Keratinocyte (primary cell): ENCODE data around the gene CLPTM1L. TPM values are rescaled to one million over a fixed set of nuclear protein-coding genes. Genes with fewer than 3 reads are reported as not detected.

Source experiments
- DNase-seq: peaks from one replicate; pipeline ENCODE4 v3.0.0-alpha.2; 2011; ENCODE audit warnings: low read depth, missing footprints, low spot score
- FAIRE-seq: peaks from 2 replicates; lab custom pipeline; 2011; peaks lifted over from hg19 to GRCh38; lab: Jason Lieb, UNC
- H2AFZ ChIP-seq: 2 replicates; pipeline ENCODE4 v1.6.0; 2012; ENCODE audit warnings: low read length, control low read depth, inconsistent platforms; ENCODE audit not compliant: control insufficient read depth
- H3K27ac ChIP-seq: 2 replicates; pipeline ENCODE4 v1.5.1; 2011; ENCODE audit warnings: low read length; ENCODE audit not compliant: control insufficient read depth, insufficient read depth
- H3K27me3 ChIP-seq: 3 replicates; pipeline ENCODE4 v1.6.0; 2011; ENCODE audit warnings: low read length; ENCODE audit not compliant: control insufficient read depth, insufficient read depth; ENCODE audit errors: extremely low read depth
- H3K36me3 ChIP-seq, 2 experiments: 2 replicates in 1 of 2; 3 replicates in 1 of 2; pipeline ENCODE4 v1.5.1; 2011; ENCODE audit warnings: low read length in 2 of 2, mild to moderate bottlenecking in 1 of 2; ENCODE audit not compliant: control insufficient read depth in 2 of 2, insufficient read depth in 2 of 2; ENCODE audit errors: extremely low read depth in 1 of 2
- H3K4me1 ChIP-seq: 3 replicates; pipeline ENCODE4 v1.5.1; 2011; ENCODE audit warnings: low read length; ENCODE audit not compliant: control insufficient read depth, insufficient read depth; ENCODE audit errors: extremely low read depth
- H3K4me2 ChIP-seq: 3 replicates; pipeline ENCODE4 v1.6.0; 2011; ENCODE audit warnings: low read depth, low read length; ENCODE audit not compliant: control insufficient read depth, insufficient read depth; ENCODE audit errors: extremely low read depth
- H3K4me3 ChIP-seq, 3 experiments: fragments of 200-600 bp in 1 of 3; sonication (generic) in 1 of 3; 2 replicates in 2 of 3; 3 replicates in 1 of 3; pipeline ENCODE4 v1.5.1; 2011 to 2016; ENCODE audit warnings: low read length in 3 of 3, mild to moderate bottlenecking in 3 of 3, control low read depth in 2 of 3, inconsistent platforms in 1 of 3, low read depth in 1 of 3, mixed read lengths in 1 of 3, mixed run types in 1 of 3, moderate library complexity in 1 of 3; ENCODE audit not compliant: control insufficient read depth in 2 of 3, insufficient read depth in 2 of 3; ENCODE audit errors: extremely low read depth in 1 of 3
- H3K79me2 ChIP-seq: 2 replicates; pipeline ENCODE4 v1.6.0; 2012; ENCODE audit warnings: low read length; ENCODE audit not compliant: control insufficient read depth, insufficient read depth
- H3K9ac ChIP-seq: 3 replicates; pipeline ENCODE4 v1.6.0; 2011; ENCODE audit warnings: low read length; ENCODE audit not compliant: control insufficient read depth, insufficient read depth; ENCODE audit errors: extremely low read depth
- H3K9me1 ChIP-seq: 3 replicates; pipeline ENCODE4 v1.6.0; 2011; ENCODE audit warnings: low read length; ENCODE audit not compliant: control insufficient read depth, insufficient read depth; ENCODE audit errors: extremely low read depth
- H3K9me3 ChIP-seq: 2 replicates; pipeline ENCODE4 v1.5.1; 2012; ENCODE audit warnings: low read depth, low read length; ENCODE audit not compliant: control insufficient read depth
- H4K20me1 ChIP-seq: 3 replicates; pipeline ENCODE4 v1.6.0; 2011; ENCODE audit warnings: low read length; ENCODE audit not compliant: control insufficient read depth, insufficient read depth; ENCODE audit errors: extremely low read depth
- EZH2 ChIP-seq: IDR thresholded peaks from one replicate; pipeline ENCODE4 v1.6.1; 2012; ENCODE audit warnings: inconsistent platforms, mild to moderate bottlenecking, low read length, moderate library complexity
- dilution Hi-C: fragments of 300-500 bp; cut with MboI; formaldehyde crosslinking; loops from one replicate; pipeline ENCODE4 v1.7.0; 2020; ENCODE audit warnings: low sequenced_read_pairs; ENCODE audit not compliant: extremely low pct_ligation_motif_present
- polyA plus RNA-seq, 5 experiments: library from polyadenylated mRNA; depleted of rRNA in 3 of 5; stranded (reverse) in 3 of 5; stranded (forward) in 1 of 5; unstranded in 1 of 5; fragments of >200 nt; gene quantifications; 1 replicate in 1 of 5; 2 replicates in 3 of 5; 3 replicates in 1 of 5; pipeline versions ENCODE4 v1.2.1 to v1.2.3, GENCODE V29; 2011 to 2012; ENCODE audit warnings: missing spikeins in 2 of 5, low read depth in 1 of 5, low replicate concordance in 1 of 5
- TF ChIP-seq, protein P1 (sequence below), 3 experiments: IDR thresholded peaks in 1 of 3; conservative IDR thresholded peaks in 1 of 3; optimal IDR thresholded peaks in 1 of 3; 2 replicates in 2 of 3; 3 replicates in 1 of 3; pipeline versions ENCODE3 to v1.5.1; 2011; ENCODE audit warnings: low read length in 3 of 3, mild to moderate bottlenecking in 3 of 3, moderate library complexity in 2 of 3, control low read depth in 1 of 3, inconsistent platforms in 1 of 3; ENCODE audit not compliant: insufficient read depth in 2 of 3; ENCODE audit errors: extremely low read depth in 1 of 3

CLPTM1L gene
- polyA plus RNA-seq, 1 donor (not counting 4 experiments of a cell fraction or from before 2014, with no cell fraction given), result 142 TPM

- H3K9me3 ChIP-seq, result peaks cover 8% of the 10 kb centered on the region
- H3K36me3 ChIP-seq, result peaks cover 3 to 5% of the 10 kb centered on the region in 2 experiments
- no peak overlapping the region for H2AFZ ChIP-seq
- dilution Hi-C loops, result no loop called here
- no peaks in the 10 kb centered on the region for H4K20me1 ChIP-seq
- peaks cover 19% of the 10 kb centered on the region for H3K4me1 ChIP-seq
- no peak for TF ChIP-seq EZH2
- DNase-seq (no peak), FAIRE-seq (no peak)
- H3K79me2 ChIP-seq, result no peaks in the 10 kb centered on the region
- no peak overlapping the region for H3K27ac ChIP-seq
- H3K4me2 ChIP-seq, result no peak overlapping the region
- no peaks in the 10 kb centered on the region for H3K9me1 ChIP-seq
- H3K9ac ChIP-seq, result no peak overlapping the region
- H3K4me3 ChIP-seq, result no peak overlapping the region
- no peaks in the 10 kb centered on the region for H3K27me3 ChIP-seq
Measured at GRCh38 chr5:1312993-1313833, 31.7 kb downstream of the CLPTM1L start.

DNA sequence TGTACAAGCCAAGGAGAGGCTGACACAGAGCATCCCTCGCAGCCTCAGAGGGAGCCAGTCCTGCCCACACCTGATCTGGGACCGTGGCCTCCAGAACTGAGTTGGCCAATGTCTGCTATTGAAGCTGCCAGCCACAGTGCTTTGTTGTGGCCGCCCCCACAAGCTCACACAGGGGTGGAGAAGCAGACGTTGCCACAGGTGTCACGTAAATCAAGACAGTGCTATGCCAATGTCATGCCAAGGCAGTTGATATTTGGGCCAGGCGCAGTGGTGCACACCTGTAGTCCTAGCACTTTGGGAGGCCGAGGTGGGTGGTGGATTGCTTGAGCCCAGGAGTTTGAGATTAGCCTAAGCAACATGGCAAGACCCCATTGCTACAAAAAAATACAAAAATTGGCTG, 32.7 kb downstream of the CLPTM1L start:
- DNase-seq (no peak), FAIRE-seq (no peak)
- Histone ChIP-seq H3K79me2 (no peaks in the 10 kb centered on the region), H3K27ac (no peak overlapping the region), H3K9ac (no peak overlapping the region), H4K20me1 (no peaks in the 10 kb centered on the region), H3K9me3 (peaks cover 8% of the 10 kb centered on the region), H3K4me3 (no peak overlapping the region), H2AFZ (no peak overlapping the region), H3K27me3 (no peaks in the 10 kb centered on the region), H3K36me3 (no peaks in the 10 kb centered on the region), H3K9me1 (no peaks in the 10 kb centered on the region), H3K4me1 (peaks cover 19% of the 10 kb centered on the region), H3K4me2 (no peak overlapping the region)
- dilution Hi-C loops, result no loop called here
- TF ChIP-seq, protein P1, sequence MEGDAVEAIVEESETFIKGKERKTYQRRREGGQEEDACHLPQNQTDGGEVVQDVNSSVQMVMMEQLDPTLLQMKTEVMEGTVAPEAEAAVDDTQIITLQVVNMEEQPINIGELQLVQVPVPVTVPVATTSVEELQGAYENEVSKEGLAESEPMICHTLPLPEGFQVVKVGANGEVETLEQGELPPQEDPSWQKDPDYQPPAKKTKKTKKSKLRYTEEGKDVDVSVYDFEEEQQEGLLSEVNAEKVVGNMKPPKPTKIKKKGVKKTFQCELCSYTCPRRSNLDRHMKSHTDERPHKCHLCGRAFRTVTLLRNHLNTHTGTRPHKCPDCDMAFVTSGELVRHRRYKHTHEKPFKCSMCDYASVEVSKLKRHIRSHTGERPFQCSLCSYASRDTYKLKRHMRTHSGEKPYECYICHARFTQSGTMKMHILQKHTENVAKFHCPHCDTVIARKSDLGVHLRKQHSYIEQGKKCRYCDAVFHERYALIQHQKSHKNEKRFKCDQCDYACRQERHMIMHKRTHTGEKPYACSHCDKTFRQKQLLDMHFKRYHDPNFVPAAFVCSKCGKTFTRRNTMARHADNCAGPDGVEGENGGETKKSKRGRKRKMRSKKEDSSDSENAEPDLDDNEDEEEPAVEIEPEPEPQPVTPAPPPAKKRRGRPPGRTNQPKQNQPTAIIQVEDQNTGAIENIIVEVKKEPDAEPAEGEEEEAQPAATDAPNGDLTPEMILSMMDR (optimal IDR thresholded peaks at IDR 0.05 in 1 of 3, IDR thresholded peaks at IDR 0.05 in 1 of 3, conservative IDR thresholded peaks at IDR 0.05 in 1 of 3; ENCODE audit: extremely low read depth in 1 of 3, insufficient read depth in 2 of 3, low read length in 3 of 3), result no peak
- TF ChIP-seq EZH2, result no peak
